ENCODE results near the gene CARD6.

CARD6 gene

GRCh38 chr5:40844565-40844964, 3.4 kb downstream of the CARD6 start:
- Histone ChIP-seq H3K14ac (ENCODE audit: low read length in 2 of 2) (no peak overlapping the region), H3K18ac (ENCODE audit: low read depth in 1 of 2, low read length in 2 of 2) (no peak overlapping the region)
- 97% methylated on average over 4 of the region's 4 CpGs for WGBS

GRCh38 chr5:40846371-40846770, 5.2 kb downstream of the CARD6 start:
- no peak overlapping the region for H2BK12ac ChIP-seq (ENCODE audit: low read length in 2 of 2)
- H2AFZ ChIP-seq (ENCODE audit: low read depth, low read length): no peak overlapping the region
- peaks cover 0 to 68% of the 10 kb centered on the region in 2 experiments for H3K36me3 ChIP-seq (ENCODE audit: control insufficient read depth in 1 of 2, insufficient read depth in 2 of 2, low read depth in 1 of 2, low read length in 2 of 2)
- H4K8ac ChIP-seq (ENCODE audit: low read length): no peak overlapping the region
- H2BK5ac ChIP-seq (ENCODE audit: low read depth, low read length, poor library complexity, severe bottlenecking): no peak overlapping the region
- 88% methylated on average over 1 of the region's 2 CpGs for WGBS
- H3K79me1 ChIP-seq (replicated peaks; ENCODE audit: low read length, poor library complexity, severe bottlenecking): no peaks in the 10 kb centered on the region
- H4K91ac ChIP-seq (ENCODE audit: low read length): no peak overlapping the region
- H3K14ac ChIP-seq (ENCODE audit: low read length in 2 of 2): no peak overlapping the region
- no peak overlapping the region for H3K9ac ChIP-seq (ENCODE audit: low read length)
- no peak overlapping the region for H2BK120ac ChIP-seq (ENCODE audit: low read depth, low read length)
- no peak overlapping the region for H3K4me3 ChIP-seq (ENCODE audit: insufficient read depth in 1 of 2, low read depth in 1 of 2, low read length in 2 of 2)
- H3K18ac ChIP-seq (ENCODE audit: low read depth in 1 of 2, low read length in 2 of 2): no peak overlapping the region
- H3K27ac ChIP-seq (ENCODE audit: low read length, poor library complexity, severe bottlenecking): no peak overlapping the region
- no peak overlapping the region for H2BK15ac ChIP-seq (ENCODE audit: low read depth, poor library complexity, severe bottlenecking)
- no peaks in the 10 kb centered on the region for H3K9me3 ChIP-seq (ENCODE audit: control insufficient read depth, low read length)
- no peak overlapping the region for H3K4me2 ChIP-seq (ENCODE audit: low read length, poor library complexity, severe bottlenecking)
- no peaks in the 10 kb centered on the region for H3K27me3 ChIP-seq (ENCODE audit: control insufficient read depth in 1 of 2, insufficient read depth in 1 of 2, low read length in 2 of 2)
- H3K4me1 ChIP-seq (ENCODE audit: control insufficient read depth, insufficient read depth, low read depth, low read length): no peaks in the 10 kb centered on the region
- no peak overlapping the region for H3K23ac ChIP-seq (ENCODE audit: low read length in 2 of 2)
- DNase-seq: no peak
- no peak overlapping the region for H2AK5ac ChIP-seq (ENCODE audit: low read length, severe bottlenecking)
- no peak overlapping the region for H3K4ac ChIP-seq (ENCODE audit: low read depth in 1 of 2, low read length in 2 of 2)

More at GRCh38 chr5:40844565-40844964, 3.4 kb downstream of the CARD6 start:
- Histone ChIP-seq H3K79me1 (replicated peaks; ENCODE audit: low read length, poor library complexity, severe bottlenecking) (no peaks in the 10 kb centered on the region), H3K27me3 (ENCODE audit: control insufficient read depth in 1 of 2, insufficient read depth in 1 of 2, low read length in 2 of 2) (no peaks in the 10 kb centered on the region), H2AFZ (ENCODE audit: low read depth, low read length) (no peak overlapping the region), H4K8ac (ENCODE audit: low read length) (no peak overlapping the region), H2BK5ac (ENCODE audit: low read depth, low read length, poor library complexity, severe bottlenecking) (no peak overlapping the region), H3K36me3 (ENCODE audit: control insufficient read depth in 1 of 2, insufficient read depth in 2 of 2, low read depth in 1 of 2, low read length in 2 of 2) (peaks cover 0 to 56% of the 10 kb centered on the region in 2 experiments), H2BK15ac (ENCODE audit: low read depth, poor library complexity, severe bottlenecking) (no peak overlapping the region), H4K91ac (ENCODE audit: low read length) (no peak overlapping the region), H3K4me2 (ENCODE audit: low read length, poor library complexity, severe bottlenecking) (no peak overlapping the region), H3K4me1 (ENCODE audit: control insufficient read depth, insufficient read depth, low read depth, low read length) (no peaks in the 10 kb centered on the region), H2BK120ac (ENCODE audit: low read depth, low read length) (no peak overlapping the region), H2BK12ac (ENCODE audit: low read length in 2 of 2) (no peak overlapping the region), H3K4me3 (ENCODE audit: insufficient read depth in 1 of 2, low read depth in 1 of 2, low read length in 2 of 2) (no peak overlapping the region), H3K9ac (ENCODE audit: low read length) (no peak overlapping the region), H3K23ac (ENCODE audit: low read length in 2 of 2) (no peak overlapping the region), H3K9me3 (ENCODE audit: control insufficient read depth, low read length) (no peaks in the 10 kb centered on the region), H2AK5ac (ENCODE audit: low read length, severe bottlenecking) (no peak overlapping the region), H3K4ac (ENCODE audit: low read depth in 1 of 2, low read length in 2 of 2) (no peak overlapping the region), H3K27ac (ENCODE audit: low read length, poor library complexity, severe bottlenecking) (no peak overlapping the region)
- no peak for DNase-seq

- Histone ChIP-seq H2BK5ac (ENCODE audit: low read depth, low read length, poor library complexity, severe bottlenecking) (no peak overlapping the region), H3K4me2 (ENCODE audit: low read length, poor library complexity, severe bottlenecking) (no peak overlapping the region), H3K9ac (ENCODE audit: low read length) (no peak overlapping the region), H3K4me3 (ENCODE audit: insufficient read depth in 1 of 2, low read depth in 1 of 2, low read length in 2 of 2) (no peak overlapping the region), H2AK5ac (ENCODE audit: low read length, severe bottlenecking) (no peak overlapping the region), H3K79me1 (replicated peaks; ENCODE audit: low read length, poor library complexity, severe bottlenecking) (no peaks in the 10 kb centered on the region), H3K23ac (ENCODE audit: low read length in 2 of 2) (no peak overlapping the region), H3K14ac (ENCODE audit: low read length in 2 of 2) (no peak overlapping the region), H3K36me3 (ENCODE audit: control insufficient read depth in 1 of 2, insufficient read depth in 2 of 2, low read depth in 1 of 2, low read length in 2 of 2) (peaks cover 0 to 79% of the 10 kb centered on the region in 2 experiments), H4K8ac (ENCODE audit: low read length) (no peak overlapping the region), H2BK12ac (ENCODE audit: low read length in 2 of 2) (no peak overlapping the region), H4K91ac (ENCODE audit: low read length) (no peak overlapping the region), H3K27ac (ENCODE audit: low read length, poor library complexity, severe bottlenecking) (no peak overlapping the region), H2BK15ac (ENCODE audit: low read depth, poor library complexity, severe bottlenecking) (no peak overlapping the region), H2AFZ (ENCODE audit: low read depth, low read length) (no peak overlapping the region), H3K4me1 (ENCODE audit: control insufficient read depth, insufficient read depth, low read depth, low read length) (no peaks in the 10 kb centered on the region), H3K9me3 (ENCODE audit: control insufficient read depth, low read length) (no peaks in the 10 kb centered on the region), H3K18ac (ENCODE audit: low read depth in 1 of 2, low read length in 2 of 2) (no peak overlapping the region), H3K27me3 (ENCODE audit: control insufficient read depth in 1 of 2, insufficient read depth in 1 of 2, low read length in 2 of 2) (no peaks in the 10 kb centered on the region), H3K4ac (ENCODE audit: low read depth in 1 of 2, low read length in 2 of 2) (no peak overlapping the region), H2BK120ac (ENCODE audit: low read depth, low read length) (no peak overlapping the region)
- no CpG with 5 or more reads among the region's 1 CpG for WGBS
- DNase-seq: no peak
Observed at GRCh38 chr5:40847525-40847924, 6.4 kb downstream of the CARD6 start.

- H3K9me3 ChIP-seq (ENCODE audit: control insufficient read depth, low read length): no peaks in the 10 kb centered on the region
- H3K27me3 ChIP-seq (ENCODE audit: control insufficient read depth in 1 of 2, insufficient read depth in 1 of 2, low read length in 2 of 2): no peaks in the 10 kb centered on the region
- no peak overlapping the region for H3K9ac ChIP-seq (ENCODE audit: low read length)
- no peak overlapping the region for H2BK15ac ChIP-seq (ENCODE audit: low read depth, poor library complexity, severe bottlenecking)
- DNase-seq: no peak
- H3K36me3 ChIP-seq (ENCODE audit: control insufficient read depth in 1 of 2, insufficient read depth in 2 of 2, low read depth in 1 of 2, low read length in 2 of 2): peaks cover 0 to 65% of the 10 kb centered on the region in 2 experiments
- no peak overlapping the region for H2BK12ac ChIP-seq (ENCODE audit: low read length in 2 of 2)
- H3K14ac ChIP-seq (ENCODE audit: low read length in 2 of 2): no peak overlapping the region
- no peak overlapping the region for H3K23ac ChIP-seq (ENCODE audit: low read length in 2 of 2)
- no peak overlapping the region for H3K4me3 ChIP-seq (ENCODE audit: insufficient read depth in 1 of 2, low read depth in 1 of 2, low read length in 2 of 2)
- H3K4me1 ChIP-seq (ENCODE audit: control insufficient read depth, insufficient read depth, low read depth, low read length): no peaks in the 10 kb centered on the region
- no peak overlapping the region for H3K27ac ChIP-seq (ENCODE audit: low read length, poor library complexity, severe bottlenecking)
- H3K18ac ChIP-seq (ENCODE audit: low read depth in 1 of 2, low read length in 2 of 2): no peak overlapping the region
- no peaks in the 10 kb centered on the region for H3K79me1 ChIP-seq (replicated peaks; ENCODE audit: low read length, poor library complexity, severe bottlenecking)
- no peak overlapping the region for H2BK5ac ChIP-seq (ENCODE audit: low read depth, low read length, poor library complexity, severe bottlenecking)
- 84% methylated on average over 4 of the region's 4 CpGs for WGBS
- H4K91ac ChIP-seq (ENCODE audit: low read length): no peak overlapping the region
- no peak overlapping the region for H2AFZ ChIP-seq (ENCODE audit: low read depth, low read length)
- no peak overlapping the region for H2AK5ac ChIP-seq (ENCODE audit: low read length, severe bottlenecking)
- H4K8ac ChIP-seq (ENCODE audit: low read length): no peak overlapping the region
- no peak overlapping the region for H2BK120ac ChIP-seq (ENCODE audit: low read depth, low read length)
- no peak overlapping the region for H3K4me2 ChIP-seq (ENCODE audit: low read length, poor library complexity, severe bottlenecking)
- H3K4ac ChIP-seq (ENCODE audit: low read depth in 1 of 2, low read length in 2 of 2): no peak overlapping the region
Observed at GRCh38 chr5:40853632-40854192, 12.5 kb downstream of the CARD6 start.

Data from mesenchymal stem cell (in vitro differentiated cells and primary cell).